ENCODE results near the gene DIDO1. TPM values are rescaled to one million over a fixed set of nuclear protein-coding genes. Genes with fewer than 3 reads are reported as not detected.
A peak's percentile ranks its signal among the peaks of the same experiment; 100 is the strongest.

Gene DIDO1
- total and polyA plus RNA-seq, 5 experiments from 2014 or later = 26.8 to 132 (median 45.8) TPM

- Mint-ChIP-seq H3K9me3 (no peaks in the 10 kb centered on the region), H3K27me3 (no peaks in the 10 kb centered on the region), H3K27ac (peak overlapping the region; percentile 82 to 96 (median 90)), H3K4me1 (peaks cover 47 to 88% (median 83%) of the 10 kb centered on the region in 4 donors), H3K36me3 (no peaks in the 10 kb centered on the region), H3K4me3 (peak overlapping the region; percentile 80 to 92 (median 88))
- POLR2A ChIA-PET = interaction anchor here (0.9 to 7.4 kb wide), 6 partner anchors 9 to 55 kb away, joined by 3 to 54 read pairs (median 4); partner anchors contain the start of gene SLC17A9
- ATAC-seq (peak; percentile 54 to 60), DNase-seq (peak; percentile 45 to 77 (median 60))
Observed at GRCh38 chr20:62921119-62921687, 5.1 kb downstream of the DIDO1 start.

GRCh38 chr20:62920039-62920645 is 6.2 kb downstream of the DIDO1 start:
- peak overlapping the region; percentile 82 to 97 (median 94) for H3K27ac Mint-ChIP-seq
- peaks cover 46 to 97% (median 89%) of the 10 kb centered on the region in 4 donors for H3K4me1 Mint-ChIP-seq
- H3K27me3 Mint-ChIP-seq = no peaks in the 10 kb centered on the region
- no peak for ATAC-seq
- H3K9me3 Mint-ChIP-seq = no peaks in the 10 kb centered on the region
- peak overlapping the region; percentile 80 to 91 (median 86) for H3K4me3 Mint-ChIP-seq
- no peaks in the 10 kb centered on the region for H3K36me3 Mint-ChIP-seq
- POLR2A ChIA-PET = interaction anchor here (0.6 to 7.5 kb wide), 8 partner anchors 8 to 56 kb away, joined by 3 to 54 read pairs (median 4); partner anchors contain the start of genes GID8 and SLC17A9
- no peak for DNase-seq

GRCh38 chr20:62918831-62919230 is 7.5 kb downstream of the DIDO1 start:
- H3K4me3 Mint-ChIP-seq = peak overlapping the region; percentile 80 to 91 (median 86)
- no peaks in the 10 kb centered on the region for H3K9me3 Mint-ChIP-seq
- DNase-seq = peak in 9 of 10 donors; percentile 40 to 77 (median 60)
- no peaks in the 10 kb centered on the region for H3K27me3 Mint-ChIP-seq
- H3K27ac Mint-ChIP-seq = peak overlapping the region; percentile 82 to 97 (median 94)
- ATAC-seq = peak; percentile 66 to 70
- peaks cover 0 to 4% (median 0%) of the 10 kb centered on the region in 3 donors for H3K36me3 Mint-ChIP-seq
- POLR2A ChIA-PET = interaction anchor here (1.2 to 8.7 kb wide), 9 partner anchors 7 to 57 kb away, joined by 3 to 71 read pairs (median 5); partner anchors contain the start of genes DIDO1, GID8, SLC17A9 and TCFL5
- H3K4me1 Mint-ChIP-seq = peaks cover 42 to 95% (median 88%) of the 10 kb centered on the region in 4 donors

- Mint-ChIP-seq H3K4me3 (peak overlapping the region; percentile 80 to 91 (median 86)), H3K27ac (peak overlapping the region; percentile 82 to 97 (median 94)), H3K36me3 (peaks cover 0 to 9% (median 0%) of the 10 kb centered on the region in 3 donors), H3K9me3 (no peaks in the 10 kb centered on the region), H3K27me3 (no peaks in the 10 kb centered on the region), H3K4me1 (peaks cover 44 to 95% (median 89%) of the 10 kb centered on the region in 4 donors)
- DNase-seq (peak in 6 of 10 donors; percentile 24 to 66 (median 46)), ATAC-seq (peak; percentile 48 to 55)
- POLR2A ChIA-PET = interaction anchor here (1.1 to 8.7 kb wide), 11 partner anchors 8 to 110 kb away, joined by 3 to 71 read pairs (median 5); partner anchors contain the start of genes DIDO1, GID8, SLC17A9 and TCFL5
Observed at GRCh38 chr20:62918147-62918546, 8.2 kb downstream of the DIDO1 start.

GRCh38 chr20:62917720-62918119 is 8.6 kb downstream of the DIDO1 start:
- Mint-ChIP-seq H3K27ac (peak overlapping the region; percentile 82 to 97 (median 94)), H3K4me1 (peaks cover 45 to 94% (median 89%) of the 10 kb centered on the region in 4 donors), H3K36me3 (peaks cover 0 to 14% (median 2%) of the 10 kb centered on the region in 3 donors), H3K27me3 (no peaks in the 10 kb centered on the region), H3K4me3 (peak overlapping the region; percentile 80 to 91 (median 86)), H3K9me3 (no peaks in the 10 kb centered on the region)
- ATAC-seq (peak in 1 of 2 donors; percentile 3), DNase-seq (no peak)
- POLR2A ChIA-PET = interaction anchor here (0.5 to 8.7 kb wide), 13 partner anchors 8 to 111 kb away, joined by 3 to 71 read pairs (median 5); partner anchors contain the start of genes DIDO1, GID8, SLC17A9 and TCFL5

GRCh38 chr20:62916703-62917476 is 9.4 kb downstream of the DIDO1 start:
- H3K27ac Mint-ChIP-seq = peak overlapping the region; percentile 68 to 97 (median 90)
- no peak for DNase-seq
- POLR2A ChIA-PET = interaction anchor here (0.5 to 8.7 kb wide), 8 partner anchors 9 to 112 kb away, joined by 3 to 71 read pairs (median 8); partner anchors contain the start of genes DIDO1, GID8 and SLC17A9
- H3K4me1 Mint-ChIP-seq = peaks cover 39 to 89% (median 84%) of the 10 kb centered on the region in 4 donors
- no peak for ATAC-seq
- no peaks in the 10 kb centered on the region for H3K27me3 Mint-ChIP-seq
- H3K4me3 Mint-ChIP-seq = peak overlapping the region; percentile 80 to 91 (median 86)
- H3K36me3 Mint-ChIP-seq = peaks cover 0 to 19% (median 3%) of the 10 kb centered on the region in 3 donors
- no peaks in the 10 kb centered on the region for H3K9me3 Mint-ChIP-seq

- H3K27ac Mint-ChIP-seq = peak overlapping the region; percentile 81 to 97 (median 94)
- peaks cover 38 to 83% (median 82%) of the 10 kb centered on the region in 4 donors for H3K4me1 Mint-ChIP-seq
- peak overlapping the region; percentile 59 to 85 (median 78) for H3K4me3 Mint-ChIP-seq
- no peaks in the 10 kb centered on the region for H3K9me3 Mint-ChIP-seq
- H3K36me3 Mint-ChIP-seq = peaks cover 0 to 38% (median 8%) of the 10 kb centered on the region in 3 donors
- H3K27me3 Mint-ChIP-seq = no peaks in the 10 kb centered on the region
- peak in 6 of 10 donors; percentile 40 to 53 (median 48) for DNase-seq
- POLR2A ChIA-PET = interaction anchor here (1.0 to 8.7 kb wide), 5 partner anchors 11 to 39 kb away, joined by 3 to 71 read pairs (median 45); partner anchors contain the start of genes DIDO1, GID8 and SLC17A9
- peak; percentile 36 to 48 for ATAC-seq
Observed at GRCh38 chr20:62914970-62915457, 11.3 kb downstream of the DIDO1 start.

- Mint-ChIP-seq H3K36me3 (peaks cover 0 to 44% (median 9%) of the 10 kb centered on the region in 3 donors), H3K4me3 (peak overlapping the region in 4 of 10 donors; percentile 22 to 80 (median 36)), H3K27ac (peak overlapping the region in 8 of 10 donors; percentile 49 to 96 (median 78)), H3K4me1 (peaks cover 41 to 83% (median 81%) of the 10 kb centered on the region in 4 donors), H3K9me3 (no peaks in the 10 kb centered on the region), H3K27me3 (no peaks in the 10 kb centered on the region)
- DNase-seq (no peak), ATAC-seq (no peak)
- POLR2A ChIA-PET = interaction anchor here (1.0 to 8.7 kb wide), 5 partner anchors 12 to 40 kb away, joined by 3 to 71 read pairs (median 45); partner anchors contain the start of genes DIDO1, GID8 and SLC17A9
Observed at GRCh38 chr20:62914436-62914835, 11.9 kb downstream of the DIDO1 start.

- POLR2A ChIA-PET = interaction anchor here (1.2 to 8.7 kb wide), 5 partner anchors 8 to 25 kb away, joined by 3 to 71 read pairs (median 4); partner anchors contain the start of genes DIDO1 and GID8
- DNase-seq (no peak), ATAC-seq (no peak)
- peak overlapping the region in 9 of 10 donors; percentile 19 to 72 (median 60) for H3K27ac Mint-ChIP-seq
- peaks cover 30 to 82% (median 73%) of the 10 kb centered on the region in 4 donors for H3K4me1 Mint-ChIP-seq
- no peaks in the 10 kb centered on the region for H3K9me3 Mint-ChIP-seq
- H3K4me3 Mint-ChIP-seq = peak overlapping the region in 4 of 10 donors; percentile 4 to 22 (median 8)
- peaks cover 0 to 57% (median 13%) of the 10 kb centered on the region in 3 donors for H3K36me3 Mint-ChIP-seq
- no peaks in the 10 kb centered on the region for H3K27me3 Mint-ChIP-seq
Observed at GRCh38 chr20:62913043-62913630, 13.2 kb downstream of the DIDO1 start.

GRCh38 chr20:62911701-62912280 is 14.5 kb downstream of the DIDO1 start:
- Mint-ChIP-seq H3K9me3 (no peaks in the 10 kb centered on the region), H3K4me1 (peaks cover 27 to 80% (median 69%) of the 10 kb centered on the region in 4 donors), H3K36me3 (peaks cover 0 to 70% (median 18%) of the 10 kb centered on the region in 3 donors), H3K27ac (peak overlapping the region in 5 of 10 donors; percentile 36 to 80 (median 59)), H3K27me3 (no peaks in the 10 kb centered on the region), H3K4me3 (peak overlapping the region in 2 of 10 donors; percentile 8 to 14)
- POLR2A ChIA-PET = interaction anchor here (1.3 to 8.7 kb wide), 4 partner anchors 9 to 26 kb away, joined by 4 to 71 read pairs (median 5); partner anchors contain the start of genes DIDO1 and GID8
- DNase-seq = no peak
- no peak for ATAC-seq

All from naive thymus-derived CD8-positive, alpha-beta T cell (primary cell).